Measurements from ENCODE around the gene CTXND2.
"Not testable (repeated sequence)": the region's sequence is repeated elsewhere in the genome, so short reads cannot be mapped to it uniquely, and the experiment has no call there.

CTXND2 gene

DNA sequence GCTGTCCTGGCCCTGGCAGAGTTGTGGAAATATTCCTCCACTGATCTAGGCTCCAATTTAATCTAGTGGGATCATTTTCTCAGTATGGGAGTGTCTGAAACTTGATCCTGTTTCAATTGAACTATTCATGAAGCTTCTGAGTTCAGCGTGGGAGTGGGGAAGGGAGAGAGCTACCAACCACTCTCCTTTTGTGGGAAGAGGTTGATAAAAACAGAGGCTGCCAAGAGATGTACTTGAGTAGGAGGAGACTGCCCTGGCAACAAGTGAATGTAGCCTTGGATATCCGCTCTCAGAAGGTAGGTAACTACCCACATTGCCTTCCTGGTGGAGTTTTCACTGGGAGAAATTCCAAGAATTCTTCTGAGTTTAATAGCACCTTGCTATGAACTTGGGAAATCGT is at the start of gene CTXND2:
TSS of gene CTXND2 (plus strand) at position 119 of the 400 bp plus-strand sequence. CDS start 25,179 bp downstream, outside the sequence.
- Mint-ChIP-seq H3K27ac (no peak within 1 kb of the TSS), H3K27me3 (no peaks in the 10 kb centered on the region), H3K9me3 (no peaks in the 10 kb centered on the region), H3K36me3 (ENCODE audit: low read depth) (no peaks in the 10 kb centered on the region), H3K4me3 (no peak within 1 kb of the TSS), H3K4me1 (ENCODE audit: low read depth) (peaks cover 60% of the 10 kb centered on the region)

DNA sequence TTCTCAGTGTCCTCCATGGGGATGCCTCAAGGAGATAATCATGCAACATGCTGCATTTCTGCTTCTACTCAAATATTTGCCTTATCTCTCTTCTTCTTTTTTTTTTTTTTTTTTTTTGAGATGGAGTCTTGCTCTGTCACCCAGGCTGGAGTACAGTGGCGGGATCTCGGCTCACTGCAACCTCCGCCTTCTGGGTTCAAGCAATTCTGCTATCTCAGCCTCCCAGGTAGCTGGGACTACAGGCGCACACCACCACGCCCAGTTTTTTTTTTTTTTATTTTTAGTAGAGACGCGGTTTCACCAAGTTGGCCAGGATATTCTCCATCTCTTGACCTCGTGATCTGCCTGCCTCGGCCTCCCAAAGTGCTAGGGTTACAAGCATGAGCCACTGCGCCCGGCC is 46.1 kb upstream of the CTXND2 start:
- not testable (repeated sequence) for H3K9me3 Mint-ChIP-seq, H3K27ac Mint-ChIP-seq, H3K4me3 Mint-ChIP-seq, H3K27me3 Mint-ChIP-seq
- H3K36me3 Mint-ChIP-seq (ENCODE audit: low read depth) = peaks cover 56% of the 10 kb centered on the region
- peaks cover 35% of the 10 kb centered on the region for H3K4me1 Mint-ChIP-seq (ENCODE audit: low read depth)

DNA sequence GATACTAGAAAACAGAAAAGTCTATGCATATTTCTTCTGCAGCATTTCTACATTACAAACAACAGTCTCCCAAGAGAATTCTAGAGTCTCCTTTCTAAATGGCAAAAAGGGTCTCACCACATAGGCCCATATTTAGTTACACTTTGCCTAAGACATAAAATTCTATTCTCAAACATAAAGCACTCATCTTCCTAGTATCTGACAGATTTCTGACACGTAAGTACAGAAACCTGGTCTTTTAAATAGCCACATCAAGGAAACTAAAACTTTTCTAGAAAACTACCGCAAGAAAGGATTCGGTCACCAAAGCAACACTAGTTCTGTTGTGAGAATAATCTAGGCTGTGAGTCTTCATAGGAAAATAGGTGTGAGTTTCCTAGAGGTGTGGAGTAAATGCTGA is 45.3 kb upstream of the CTXND2 start:
- peaks cover 43% of the 10 kb centered on the region for H3K4me1 Mint-ChIP-seq (ENCODE audit: low read depth)
- no peaks in the 10 kb centered on the region for H3K9me3 Mint-ChIP-seq
- peaks cover 60% of the 10 kb centered on the region for H3K36me3 Mint-ChIP-seq (ENCODE audit: low read depth)
- H3K4me3 Mint-ChIP-seq = peak overlapping the region; percentile 45
- H3K27ac Mint-ChIP-seq = peak overlapping the region; percentile 73
- no peaks in the 10 kb centered on the region for H3K27me3 Mint-ChIP-seq

DNA sequence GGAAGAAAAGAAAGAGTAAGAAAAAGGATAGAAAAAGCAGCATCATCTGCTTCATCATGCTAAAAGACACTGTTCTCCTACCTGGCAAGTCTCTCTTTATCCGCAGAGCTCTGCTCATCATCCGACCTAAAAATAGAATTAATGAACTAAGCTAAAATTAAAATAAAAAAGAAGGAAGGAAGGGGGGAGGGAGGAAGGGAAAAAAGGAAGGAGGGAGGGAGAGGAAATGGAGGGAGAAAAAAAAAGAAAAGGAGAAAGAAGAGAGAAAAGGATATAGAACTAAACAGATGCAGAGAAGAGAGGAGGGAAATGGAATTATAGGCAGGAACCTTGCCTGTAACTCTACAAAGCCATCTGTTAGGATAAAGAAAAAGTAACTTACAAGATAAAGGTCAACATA is 44.6 kb upstream of the CTXND2 start:
- H3K27ac Mint-ChIP-seq = peak overlapping the region; percentile 73

DNA sequence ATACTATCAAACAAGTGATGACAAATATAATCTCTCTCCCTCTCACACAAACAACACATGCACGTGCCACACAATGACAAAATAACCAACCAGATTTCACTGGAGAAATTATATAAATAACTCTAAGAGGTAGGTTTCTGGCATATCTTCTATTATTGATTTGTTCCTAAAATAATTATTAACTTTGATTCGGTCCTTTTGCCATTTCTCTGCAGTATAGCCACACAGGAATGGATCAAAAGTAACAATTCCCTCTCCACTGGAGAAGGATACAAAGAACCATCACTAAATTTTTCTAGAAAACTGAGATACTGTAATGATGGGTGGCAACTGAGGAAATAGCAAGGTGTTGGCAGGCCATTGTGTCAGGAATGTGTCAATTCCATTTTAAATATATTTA is 44.0 kb upstream of the CTXND2 start:
- H3K4me1 Mint-ChIP-seq (ENCODE audit: low read depth) = peaks cover 55% of the 10 kb centered on the region
- H3K4me3 Mint-ChIP-seq = no peak overlapping the region
- H3K27ac Mint-ChIP-seq = peak overlapping the region; percentile 18
- no peaks in the 10 kb centered on the region for H3K27me3 Mint-ChIP-seq
- H3K9me3 Mint-ChIP-seq = no peaks in the 10 kb centered on the region
- H3K36me3 Mint-ChIP-seq (ENCODE audit: low read depth) = peaks cover 59% of the 10 kb centered on the region

More for the DNA sequence above, 44.6 kb upstream of the CTXND2 start:
- Mint-ChIP-seq H3K4me1 (ENCODE audit: low read depth) (peaks cover 50% of the 10 kb centered on the region), H3K9me3 (no peaks in the 10 kb centered on the region), H3K27me3 (no peaks in the 10 kb centered on the region), H3K36me3 (ENCODE audit: low read depth) (peaks cover 60% of the 10 kb centered on the region), H3K4me3 (no peak overlapping the region)

DNA sequence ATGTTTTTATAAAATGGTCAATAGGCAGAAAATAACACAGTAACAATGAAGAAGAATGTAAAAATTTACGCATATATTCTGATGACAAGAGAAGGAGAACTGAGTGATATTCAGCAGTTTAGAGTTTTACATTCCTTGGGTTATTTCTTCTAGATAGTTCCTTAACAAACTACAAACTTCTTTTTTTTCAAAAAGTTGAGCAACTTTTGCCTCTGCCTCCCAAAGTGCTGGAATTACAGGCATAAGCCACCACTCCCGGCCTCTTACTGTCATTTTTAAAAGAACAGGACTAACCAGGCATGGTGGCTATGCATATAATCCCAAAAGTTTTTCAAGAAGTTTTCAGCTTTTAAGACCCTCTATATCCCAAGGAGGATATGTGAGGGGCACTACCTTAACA is 43.5 kb upstream of the CTXND2 start:
- no peak overlapping the region for H3K4me3 Mint-ChIP-seq
- H3K4me1 Mint-ChIP-seq (ENCODE audit: low read depth) = peaks cover 55% of the 10 kb centered on the region
- H3K27ac Mint-ChIP-seq = no peak overlapping the region
- peaks cover 54% of the 10 kb centered on the region for H3K36me3 Mint-ChIP-seq (ENCODE audit: low read depth)
- H3K27me3 Mint-ChIP-seq = no peaks in the 10 kb centered on the region
- no peaks in the 10 kb centered on the region for H3K9me3 Mint-ChIP-seq

DNA sequence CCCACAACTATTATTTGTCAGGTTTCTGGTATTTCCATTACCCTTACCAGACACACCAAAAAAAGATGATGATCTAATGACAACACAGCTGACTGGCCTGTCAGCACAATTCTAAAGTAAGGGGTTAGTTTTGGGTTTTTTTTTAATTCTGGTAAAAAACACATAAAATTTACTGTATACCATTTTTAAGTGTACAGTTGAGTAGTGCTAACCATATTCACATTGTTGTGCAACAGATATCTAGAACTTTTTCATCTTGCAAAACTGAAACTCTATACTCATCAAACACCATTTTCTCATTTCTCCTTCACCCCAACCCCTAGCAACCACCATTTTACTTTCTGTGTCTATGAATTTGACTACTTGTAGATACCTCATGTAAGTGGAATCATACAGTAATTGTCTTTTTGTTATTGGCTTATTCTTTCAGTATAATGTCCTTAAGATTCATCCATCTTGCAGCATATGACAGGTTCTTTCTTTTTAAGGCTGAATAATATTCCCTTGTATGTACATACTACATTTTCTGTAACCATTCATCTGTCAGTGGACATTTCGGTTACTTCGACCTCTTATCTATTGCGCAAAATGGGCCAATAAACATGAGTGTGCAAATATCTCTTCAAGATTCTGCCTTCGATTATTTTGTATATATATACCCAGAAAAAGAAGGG is 40.3 kb upstream of the CTXND2 start:
- Mint-ChIP-seq H3K4me3 (no peak overlapping the region), H3K27me3 (no peaks in the 10 kb centered on the region), H3K9me3 (no peaks in the 10 kb centered on the region), H3K36me3 (ENCODE audit: low read depth) (peaks cover 31% of the 10 kb centered on the region), H3K4me1 (ENCODE audit: low read depth) (peaks cover 38% of the 10 kb centered on the region), H3K27ac (peak overlapping the region; percentile 75)

DNA sequence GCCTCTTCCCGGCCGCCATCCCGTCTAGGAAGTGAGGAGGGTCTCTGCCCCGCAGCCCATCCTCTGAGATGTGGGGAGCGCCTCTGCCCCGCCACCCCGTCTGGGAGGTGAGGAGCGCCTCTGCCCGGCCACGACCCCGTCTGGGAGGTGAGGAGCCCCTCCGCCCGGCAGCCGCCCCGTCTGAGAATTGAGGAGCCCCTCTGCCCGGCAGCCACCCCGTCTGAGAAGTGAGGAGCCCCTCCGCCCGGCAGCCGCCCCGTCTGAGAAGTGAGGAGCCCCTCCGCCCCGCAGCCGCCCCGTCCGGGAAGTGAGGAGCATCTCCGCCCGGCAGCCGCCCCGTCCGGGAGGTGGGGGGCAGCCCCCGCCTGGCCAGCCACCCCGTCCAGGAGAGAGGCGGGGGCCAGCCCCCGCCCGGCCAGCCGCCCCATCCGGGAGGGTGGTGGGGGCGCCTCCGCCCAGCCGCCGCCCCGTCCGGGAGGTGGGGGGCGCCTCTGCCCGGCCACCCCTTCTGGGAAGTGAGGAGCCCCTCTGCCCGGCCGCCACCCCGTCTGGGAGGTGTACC is 36.1 kb upstream of the CTXND2 start:
- not testable (repeated sequence) for H3K9me3 Mint-ChIP-seq, H3K27ac Mint-ChIP-seq, H3K27me3 Mint-ChIP-seq, H3K4me3 Mint-ChIP-seq
- peaks cover 44% of the 10 kb centered on the region for H3K36me3 Mint-ChIP-seq (ENCODE audit: low read depth)
- H3K4me1 Mint-ChIP-seq (ENCODE audit: low read depth) = peaks cover 34% of the 10 kb centered on the region

DNA sequence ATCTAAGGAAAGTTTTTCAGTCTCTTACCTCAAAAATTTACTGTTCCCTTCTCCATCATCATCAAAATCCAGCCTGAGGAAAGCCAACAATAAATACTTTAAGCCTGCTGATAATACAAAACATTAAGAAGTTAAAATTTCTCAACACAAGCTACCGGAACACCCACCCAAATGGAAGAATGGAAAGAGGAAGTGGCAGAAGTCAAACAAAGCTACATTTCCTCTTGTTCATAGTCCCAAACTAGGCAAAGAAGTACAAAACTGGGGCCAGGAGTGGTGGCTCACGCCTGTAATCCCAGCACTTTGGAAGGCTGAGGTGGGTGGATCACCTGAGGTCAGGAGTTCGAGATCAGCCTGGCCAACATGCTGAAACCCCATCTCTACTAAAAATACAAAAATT is 34.2 kb upstream of the CTXND2 start:
- Mint-ChIP-seq H3K27ac (peak overlapping the region; percentile 88), H3K4me3 (peak overlapping the region; percentile 14)

DNA sequence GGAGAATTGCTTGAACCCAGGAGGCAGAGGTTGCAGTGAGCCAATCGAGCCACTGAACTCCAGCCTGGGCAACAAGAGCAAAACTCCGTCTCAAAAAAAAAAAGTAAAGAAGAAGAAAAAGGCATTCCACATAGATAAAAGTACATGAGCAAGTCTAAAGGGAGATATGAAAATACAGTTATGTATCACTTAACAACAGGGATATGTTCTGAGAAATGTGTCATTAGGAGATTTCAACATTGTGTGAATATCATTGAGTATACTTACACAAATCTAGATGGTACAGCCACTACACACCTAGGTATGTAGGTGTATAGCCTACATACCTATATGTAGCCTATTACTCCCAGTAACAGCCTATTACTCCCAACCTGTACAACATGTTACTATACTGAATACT is 23.2 kb upstream of the CTXND2 start:
- Mint-ChIP-seq H3K27me3 (no peaks in the 10 kb centered on the region), H3K36me3 (ENCODE audit: low read depth) (peaks cover 36% of the 10 kb centered on the region), H3K4me3 (no peak overlapping the region), H3K9me3 (peaks cover 4% of the 10 kb centered on the region), H3K4me1 (ENCODE audit: low read depth) (peaks cover 36% of the 10 kb centered on the region), H3K27ac (no peak overlapping the region)

More for the DNA sequence above, 34.2 kb upstream of the CTXND2 start:
- not testable (repeated sequence) for H3K9me3 Mint-ChIP-seq, H3K27me3 Mint-ChIP-seq
- H3K36me3 Mint-ChIP-seq (ENCODE audit: low read depth) = peaks cover 37% of the 10 kb centered on the region
- H3K4me1 Mint-ChIP-seq (ENCODE audit: low read depth) = peaks cover 16% of the 10 kb centered on the region

DNA sequence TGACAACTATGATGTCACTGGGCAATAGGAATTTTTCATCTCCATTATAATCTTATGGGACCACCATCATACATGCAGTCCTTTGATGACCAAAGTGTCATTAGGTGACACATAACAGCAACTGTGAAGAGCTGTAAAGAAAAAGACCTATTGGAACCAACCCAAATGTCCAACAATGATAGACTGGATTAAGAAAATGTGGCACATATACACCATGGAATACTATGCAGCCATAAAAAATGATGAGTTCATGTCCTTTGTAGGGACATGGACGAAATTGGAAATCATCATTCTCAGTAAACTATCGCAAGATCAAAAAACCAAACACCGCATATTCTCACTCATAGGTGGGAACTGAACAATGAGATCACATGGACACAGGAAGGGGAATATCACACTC is 22.7 kb upstream of the CTXND2 start:
- H3K9me3 Mint-ChIP-seq, H3K27ac Mint-ChIP-seq, H3K4me3 Mint-ChIP-seq, H3K27me3 Mint-ChIP-seq: not testable (repeated sequence)
- peaks cover 36% of the 10 kb centered on the region for H3K4me1 Mint-ChIP-seq (ENCODE audit: low read depth)
- H3K36me3 Mint-ChIP-seq (ENCODE audit: low read depth) = peaks cover 39% of the 10 kb centered on the region

DNA sequence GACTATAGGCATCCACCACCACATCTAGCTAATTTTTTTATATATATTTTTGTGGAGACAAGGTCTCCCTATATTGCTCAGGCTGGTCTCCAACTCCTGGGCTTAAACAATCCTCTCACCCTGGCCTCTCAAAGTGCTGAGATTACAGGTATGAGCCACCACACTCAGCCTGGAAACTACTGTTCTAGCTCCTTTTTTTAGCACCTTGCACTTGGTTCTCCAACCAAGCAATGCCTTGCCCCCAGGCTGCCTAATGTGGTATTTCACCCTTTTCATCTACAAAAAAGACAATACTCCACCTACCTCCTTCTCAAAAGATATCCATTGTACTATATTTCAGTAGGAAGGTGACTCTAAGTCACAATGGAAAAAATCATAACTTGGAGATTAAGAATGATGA is 17.3 kb upstream of the CTXND2 start:
- Mint-ChIP-seq H3K27ac (peak overlapping the region; percentile 65), H3K27me3 (no peaks in the 10 kb centered on the region), H3K4me1 (ENCODE audit: low read depth) (peaks cover 52% of the 10 kb centered on the region), H3K4me3 (no peak overlapping the region), H3K9me3 (peaks cover 4% of the 10 kb centered on the region), H3K36me3 (ENCODE audit: low read depth) (peaks cover 52% of the 10 kb centered on the region)

DNA sequence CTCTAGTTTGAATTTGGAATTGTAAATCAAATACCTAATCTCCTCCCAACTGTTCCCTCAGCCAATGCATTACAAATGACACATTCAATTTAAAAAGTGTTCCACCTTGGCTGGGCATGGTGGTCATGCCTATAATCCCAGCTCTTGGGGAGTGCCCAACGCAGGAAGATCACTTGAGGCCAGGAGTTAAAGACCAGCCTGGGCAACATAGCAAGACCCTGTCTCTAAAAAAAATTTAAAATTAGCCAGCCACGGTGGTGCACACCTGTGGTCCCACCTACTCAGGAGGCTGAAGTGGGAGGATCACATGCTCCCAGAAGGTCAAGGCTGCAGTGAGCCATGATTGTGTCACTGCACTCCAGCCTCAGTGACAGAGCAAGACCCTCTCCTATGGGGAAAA is 14.4 kb upstream of the CTXND2 start:
- Mint-ChIP-seq H3K27me3 (no peaks in the 10 kb centered on the region), H3K4me3 (no peak overlapping the region), H3K4me1 (ENCODE audit: low read depth) (peaks cover 48% of the 10 kb centered on the region), H3K27ac (peak overlapping the region; percentile 64), H3K9me3 (peaks cover 4% of the 10 kb centered on the region), H3K36me3 (ENCODE audit: low read depth) (peaks cover 42% of the 10 kb centered on the region)

DNA sequence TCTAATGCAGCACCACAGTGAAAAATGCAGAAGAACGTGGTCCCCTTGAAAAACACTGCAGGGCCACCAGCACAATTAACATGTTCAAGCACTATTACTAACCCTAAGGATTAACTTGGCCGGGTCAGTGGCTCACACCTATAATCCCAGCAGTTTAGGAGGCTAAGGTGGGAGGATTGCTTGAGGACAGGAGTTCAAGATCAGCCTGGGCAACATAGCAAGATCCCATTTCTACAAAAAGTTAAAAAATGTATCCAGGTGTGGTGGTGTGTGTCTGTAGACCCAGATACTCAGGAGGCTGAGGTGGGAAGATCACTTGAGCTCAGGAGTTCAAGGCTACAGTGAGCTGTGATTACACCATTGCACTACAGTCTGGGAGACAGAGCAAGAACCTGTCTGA is 13.4 kb upstream of the CTXND2 start:
- no peak overlapping the region for H3K4me3 Mint-ChIP-seq
- no peaks in the 10 kb centered on the region for H3K27me3 Mint-ChIP-seq
- no peak overlapping the region for H3K27ac Mint-ChIP-seq
- H3K9me3 Mint-ChIP-seq = no peaks in the 10 kb centered on the region
- H3K36me3 Mint-ChIP-seq (ENCODE audit: low read depth) = peaks cover 33% of the 10 kb centered on the region
- H3K4me1 Mint-ChIP-seq (ENCODE audit: low read depth) = peaks cover 39% of the 10 kb centered on the region

DNA sequence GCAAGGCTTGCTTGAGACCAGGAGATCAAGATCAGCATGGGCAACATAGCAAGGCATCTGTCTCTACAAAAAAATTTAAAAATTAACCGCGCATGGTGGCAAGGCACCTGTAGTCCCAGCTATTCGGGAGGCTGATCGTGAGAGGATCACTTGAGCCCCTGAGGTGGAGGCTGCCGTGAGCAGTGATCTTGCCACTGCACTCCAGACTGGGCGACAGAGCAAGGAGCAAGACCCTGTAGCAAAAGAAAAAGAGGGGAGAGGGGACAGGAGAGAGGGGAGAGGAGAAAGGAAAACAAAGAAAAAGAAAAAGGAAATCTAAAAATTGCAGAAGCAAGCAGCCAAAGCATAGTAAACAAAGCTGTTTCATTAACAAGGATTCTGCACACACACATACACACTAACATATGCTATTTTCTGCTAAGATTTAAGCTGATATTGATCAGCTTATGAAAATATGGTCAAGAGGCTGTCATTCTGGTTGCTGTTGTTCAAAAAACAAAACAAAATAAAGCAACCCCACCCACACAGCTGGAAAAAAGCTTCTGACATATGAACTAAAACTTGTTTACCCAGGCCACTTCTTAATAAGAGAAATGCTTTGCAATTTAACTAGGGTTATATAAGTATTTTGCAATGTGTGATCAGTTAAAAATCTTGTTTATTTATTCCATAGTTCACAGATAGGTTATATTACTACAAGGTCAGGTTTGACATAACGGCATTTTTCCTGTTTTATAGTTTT is 12.3 kb upstream of the CTXND2 start:
- Mint-ChIP-seq H3K9me3 (no peaks in the 10 kb centered on the region), H3K4me3 (peak overlapping the region; percentile 94), H3K27me3 (no peaks in the 10 kb centered on the region), H3K36me3 (ENCODE audit: low read depth) (peaks cover 26% of the 10 kb centered on the region), H3K27ac (peak overlapping the region; percentile 87), H3K4me1 (ENCODE audit: low read depth) (peaks cover 38% of the 10 kb centered on the region)
